A673 (cell line): ENCODE measurements around the gene MKKS.

Experiments
- CTCF ChIP-seq: fragments of 300-800, 200-600 bp; sonication (generic); conservative IDR thresholded peaks from 2 replicates; pipeline ENCODE4 v1.5.1; 2017; ENCODE audit warnings: low read depth, mild to moderate bottlenecking, antibody characterized with exemption, low read length, moderate library complexity, mixed read lengths
- EZH2 ChIP-seq: fragments of 200-600 bp; sonication (generic); IDR thresholded peaks from 2 replicates; pipeline ENCODE4 v1.6.1; 2017; ENCODE audit warnings: borderline replicate concordance, low read depth, mild to moderate bottlenecking, mixed read lengths, antibody characterized with exemption, low read length; ENCODE audit not compliant: poor library complexity, severe bottlenecking

GRCh38 chr20:10462516-10462915 is 28.5 kb upstream of the MKKS start:
- TF ChIP-seq CTCF (no peak), EZH2 (no peak)
